HUES6 (cell line): Measurements from ENCODE around the gene JMJD8.

Experiments
- H3K27ac ChIP-seq: 2 replicates; pipeline ENCODE4 v1.7.0; 2013; ENCODE audit warnings: low read depth, mild to moderate bottlenecking, low read length, inconsistent platforms
- H3K27me3 ChIP-seq: 2 replicates; pipeline ENCODE4 v1.6.1; 2013; ENCODE audit warnings: low read length; ENCODE audit not compliant: control insufficient read depth, insufficient read depth
- H3K36me3 ChIP-seq: 2 replicates; pipeline ENCODE4 v1.6.1; 2013; ENCODE audit warnings: low read length; ENCODE audit not compliant: control insufficient read depth, insufficient read depth
- H3K4me1 ChIP-seq: 2 replicates; pipeline ENCODE4 v1.6.1; 2013; ENCODE audit warnings: low read length; ENCODE audit not compliant: control insufficient read depth, insufficient read depth
- H3K4me3 ChIP-seq: 2 replicates; pipeline ENCODE4 v1.5.1; 2013; ENCODE audit warnings: low read depth, low read length
- H3K9ac ChIP-seq: one replicate; pipeline ENCODE4 v1.6.1; 2013; ENCODE audit warnings: mild to moderate bottlenecking, low read length
- H3K9me3 ChIP-seq: 2 replicates; pipeline ENCODE4 v1.6.1; 2013; ENCODE audit warnings: low read depth, low read length; ENCODE audit not compliant: control insufficient read depth, insufficient read depth

JMJD8 gene

GRCh38 chr16:640614-641013 lies 43.5 kb downstream of the JMJD8 start:
- Histone ChIP-seq H3K27ac (no peak overlapping the region), H3K9me3 (no peaks in the 10 kb centered on the region), H3K9ac (no peak overlapping the region), H3K27me3 (peaks cover 10% of the 10 kb centered on the region; the same call in 1 of the 2 replicates), H3K4me3 (no peak overlapping the region), H3K36me3 (no peaks in the 10 kb centered on the region), H3K4me1 (peaks cover 29% of the 10 kb centered on the region)

DNA sequence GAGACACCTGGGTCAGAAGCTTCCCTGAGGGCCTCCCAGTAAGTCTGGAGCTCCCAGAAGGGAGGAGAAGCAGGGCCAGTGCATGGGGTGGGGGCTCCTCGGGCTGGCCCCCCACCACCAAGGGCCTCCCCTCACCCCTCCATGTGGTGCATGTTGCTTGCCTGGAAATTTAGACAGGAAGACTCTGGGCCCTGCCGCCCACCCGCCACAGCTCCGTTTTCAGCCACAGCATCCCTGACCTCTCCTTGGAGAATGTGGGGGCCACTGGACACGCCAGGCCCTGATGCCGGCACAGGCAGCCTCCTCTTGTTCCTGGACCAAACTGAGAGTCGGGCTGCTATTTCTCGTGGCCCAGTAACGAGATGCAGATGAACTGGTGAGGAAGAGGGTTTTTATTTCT lies 45.3 kb downstream of the JMJD8 start:
- H3K27ac ChIP-seq = no peak overlapping the region

DNA sequence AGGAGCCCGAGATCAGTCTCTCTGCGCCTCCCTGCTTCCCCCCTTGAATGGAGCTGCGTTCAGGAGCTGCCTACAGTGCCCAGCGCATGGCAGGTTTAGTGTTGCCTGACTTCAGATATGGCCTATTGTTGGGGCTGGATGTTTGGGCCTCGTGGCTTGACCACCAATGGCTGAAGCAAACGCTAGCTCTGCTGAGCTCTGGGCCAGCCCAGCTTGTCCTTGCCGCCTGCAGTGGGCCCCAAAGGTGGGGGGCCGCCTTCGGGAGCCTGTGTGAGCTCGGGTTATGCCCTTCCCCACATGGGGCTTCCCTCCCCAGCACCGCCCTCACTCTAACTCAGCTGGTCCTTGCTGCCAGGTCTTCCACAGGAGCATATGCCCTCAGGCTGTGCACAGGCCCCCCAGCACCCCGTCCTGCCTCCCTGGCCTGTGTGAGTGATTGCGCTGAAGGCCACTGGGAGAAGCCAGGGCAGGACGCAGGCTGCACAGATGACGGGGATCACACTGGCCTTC lies 46.0 kb downstream of the JMJD8 start:
- H3K27ac ChIP-seq = 0 out of 2 replicates have a peak overlapping the region, but pooled peaks have one; percentile 31
- H3K27me3 ChIP-seq = peaks cover 9% of the 10 kb centered on the region; the same call in 1 of the 2 replicates
- peaks cover 27% of the 10 kb centered on the region for H3K4me1 ChIP-seq
- 0 out of 2 replicates have a peak overlapping the region, but pooled peaks have one; percentile 48 for H3K4me3 ChIP-seq
- H3K9me3 ChIP-seq = no peaks in the 10 kb centered on the region
- H3K9ac ChIP-seq = no peak overlapping the region
- peaks cover 10% of the 10 kb centered on the region for H3K36me3 ChIP-seq

More for the DNA sequence above, 45.3 kb downstream of the JMJD8 start:
- H3K9ac ChIP-seq = no peak overlapping the region
- peaks cover 10% of the 10 kb centered on the region; the same call in 1 of the 2 replicates for H3K27me3 ChIP-seq
- H3K36me3 ChIP-seq = peaks cover 6% of the 10 kb centered on the region; the same call in 1 of the 2 replicates
- H3K4me3 ChIP-seq = no peak overlapping the region
- no peaks in the 10 kb centered on the region for H3K9me3 ChIP-seq
- peaks cover 29% of the 10 kb centered on the region for H3K4me1 ChIP-seq

DNA sequence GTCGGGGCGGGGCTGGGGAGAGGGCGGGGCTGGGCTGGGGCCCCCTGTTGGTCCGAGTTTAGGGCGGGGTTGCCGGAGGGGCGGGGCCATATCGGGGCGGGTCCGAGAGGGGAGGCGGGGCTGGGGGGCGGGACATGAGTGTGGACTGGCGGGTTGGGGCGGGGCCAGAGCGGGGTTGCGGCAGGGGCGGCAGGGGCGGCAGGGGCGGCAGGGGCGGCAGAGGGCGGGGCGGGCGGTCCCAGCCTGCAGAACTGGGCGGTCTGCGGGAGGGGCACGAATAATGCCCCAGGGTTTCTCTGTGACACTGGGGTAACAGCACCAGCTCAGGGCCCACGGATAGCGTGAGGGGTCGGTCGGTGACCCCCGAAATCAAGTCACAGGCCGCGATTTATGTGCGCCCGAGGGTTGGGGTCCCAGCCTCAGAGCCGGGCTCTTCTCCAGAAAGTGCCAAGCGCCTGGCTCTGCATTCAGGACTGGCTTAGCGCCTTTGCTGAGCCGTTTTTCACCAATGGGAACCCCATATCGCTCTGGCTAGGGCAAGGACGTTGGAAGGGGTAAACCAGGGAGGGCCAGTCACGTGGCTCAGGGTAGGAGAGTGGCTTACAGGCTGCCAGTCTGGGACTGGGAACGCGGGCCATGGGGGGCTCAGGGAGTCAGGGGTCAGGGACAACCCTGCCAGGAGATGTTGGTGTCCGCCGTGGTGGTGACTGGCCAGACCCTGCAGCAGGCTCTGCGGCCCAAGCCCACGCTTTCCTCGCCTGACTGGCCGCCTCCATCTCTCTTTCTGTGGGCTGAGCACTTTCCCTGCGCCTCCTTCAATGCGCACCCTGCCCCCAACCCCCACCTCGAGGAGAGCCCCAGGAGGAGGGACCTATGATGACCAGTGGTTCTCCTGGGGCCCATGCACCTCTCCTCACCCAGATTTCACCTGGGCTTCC lies 46.8 kb downstream of the JMJD8 start:
- H3K4me1 ChIP-seq = peaks cover 20% of the 10 kb centered on the region
- no peak overlapping the region for H3K9ac ChIP-seq
- no peaks in the 10 kb centered on the region for H3K9me3 ChIP-seq
- 0 out of 2 replicates have a peak overlapping the region, but pooled peaks have one; percentile 31 for H3K27ac ChIP-seq
- peak overlapping the region; percentile 68 for H3K4me3 ChIP-seq
- H3K27me3 ChIP-seq = peaks cover 1% of the 10 kb centered on the region; the same call in 1 of the 2 replicates
- H3K36me3 ChIP-seq = peaks cover 14% of the 10 kb centered on the region

DNA sequence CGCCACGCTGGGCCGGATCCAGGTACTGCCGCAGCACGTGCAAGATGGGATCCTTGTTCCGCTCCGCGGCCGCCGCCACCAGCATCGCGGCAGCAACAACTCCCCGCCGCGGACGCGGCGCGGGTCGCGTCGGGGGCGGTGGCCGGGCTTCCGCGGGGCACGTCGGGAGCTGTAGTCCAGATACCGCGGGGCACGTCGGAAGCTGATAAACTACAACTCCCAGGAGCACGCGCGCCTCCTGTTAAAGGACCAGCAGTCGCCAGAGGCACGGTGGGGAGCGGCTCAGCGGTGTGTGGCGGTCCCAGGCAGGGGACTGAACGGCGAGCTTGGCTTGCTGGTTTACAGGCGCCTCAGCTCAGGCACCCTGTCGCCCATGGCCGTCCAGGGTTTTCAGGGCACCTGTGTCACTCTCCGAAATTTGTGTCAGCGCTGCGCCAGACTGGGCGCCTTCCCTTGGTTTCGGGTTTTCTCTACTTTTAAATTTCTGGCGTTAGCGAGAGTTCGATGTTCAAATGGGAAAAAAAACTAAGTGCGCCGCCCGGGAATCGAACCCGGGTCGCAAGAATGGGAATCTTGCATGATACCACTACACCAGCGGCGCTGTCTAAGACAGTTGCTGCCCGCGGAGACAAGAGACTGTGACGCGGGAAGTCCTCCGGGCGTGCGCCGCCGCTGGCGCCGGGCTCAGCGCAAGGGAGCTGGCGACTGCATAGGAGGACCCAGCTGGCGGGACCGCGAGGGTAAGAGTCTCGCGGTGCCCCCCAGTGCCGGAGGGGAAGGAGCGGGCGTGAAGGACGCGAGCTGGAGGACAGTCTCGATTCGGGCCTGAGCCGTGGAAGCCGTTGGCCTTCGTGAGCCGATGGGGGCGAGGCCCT lies 47.7 kb downstream of the JMJD8 start, which contains the start of gene METTL26:
Gene METTL26, minus strand, starts transcription at position 100 of the 875 bp plus-strand sequence. Its CDS starts 15 bp downstream, at position 85.
- Histone ChIP-seq H3K27me3 (no peaks in the 10 kb centered on the region), H3K9ac (peak within 1 kb of the TSS; percentile 66), H3K27ac (no peak within 1 kb of the TSS), H3K36me3 (peaks cover 14% of the 10 kb centered on the region), H3K4me1 (peaks cover 19% of the 10 kb centered on the region), H3K9me3 (no peaks in the 10 kb centered on the region), H3K4me3 (peak within 1 kb of the TSS; percentile 68)

- Histone ChIP-seq H3K27me3 (no peaks in the 10 kb centered on the region), H3K9me3 (no peaks in the 10 kb centered on the region), H3K9ac (peak overlapping the region; percentile 56), H3K27ac (no peak overlapping the region), H3K4me1 (peaks cover 26% of the 10 kb centered on the region), H3K4me3 (peak overlapping the region; percentile 68), H3K36me3 (peaks cover 14% of the 10 kb centered on the region)
These were observed 48.4 kb downstream of the JMJD8 start for GRCh38 chr16:635573-636205.

GRCh38 chr16:634996-635395 lies 49.1 kb downstream of the JMJD8 start:
- Histone ChIP-seq H3K9me3 (no peaks in the 10 kb centered on the region), H3K27ac (no peak overlapping the region), H3K9ac (no peak overlapping the region), H3K4me1 (peaks cover 33% of the 10 kb centered on the region), H3K4me3 (peak overlapping the region; percentile 68), H3K27me3 (no peaks in the 10 kb centered on the region), H3K36me3 (peaks cover 14% of the 10 kb centered on the region)

GRCh38 chr16:634051-634670 lies 50.0 kb downstream of the JMJD8 start:
- Histone ChIP-seq H3K9me3 (no peaks in the 10 kb centered on the region), H3K27me3 (no peaks in the 10 kb centered on the region), H3K9ac (no peak overlapping the region), H3K4me3 (no peak overlapping the region), H3K27ac (no peak overlapping the region), H3K4me1 (peaks cover 40% of the 10 kb centered on the region), H3K36me3 (peaks cover 14% of the 10 kb centered on the region)

DNA sequence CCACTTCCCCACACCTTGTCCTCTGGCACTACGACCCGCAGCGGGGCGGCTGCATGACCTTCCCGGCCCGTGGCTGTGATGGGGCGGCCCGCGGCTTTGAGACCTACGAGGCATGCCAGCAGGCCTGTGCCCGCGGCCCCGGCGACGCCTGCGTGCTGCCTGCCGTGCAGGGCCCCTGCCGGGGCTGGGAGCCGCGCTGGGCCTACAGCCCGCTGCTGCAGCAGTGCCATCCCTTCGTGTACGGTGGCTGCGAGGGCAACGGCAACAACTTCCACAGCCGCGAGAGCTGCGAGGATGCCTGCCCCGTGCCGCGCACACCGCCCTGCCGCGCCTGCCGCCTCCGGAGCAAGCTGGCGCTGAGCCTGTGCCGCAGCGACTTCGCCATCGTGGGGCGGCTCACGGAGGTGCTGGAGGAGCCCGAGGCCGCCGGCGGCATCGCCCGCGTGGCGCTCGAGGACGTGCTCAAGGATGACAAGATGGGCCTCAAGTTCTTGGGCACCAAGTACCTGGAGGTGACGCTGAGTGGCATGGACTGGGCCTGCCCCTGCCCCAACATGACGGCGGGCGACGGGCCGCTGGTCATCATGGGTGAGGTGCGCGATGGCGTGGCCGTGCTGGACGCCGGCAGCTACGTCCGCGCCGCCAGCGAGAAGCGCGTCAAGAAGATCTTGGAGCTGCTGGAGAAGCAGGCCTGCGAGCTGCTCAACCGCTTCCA lies 50.6 kb downstream of the JMJD8 start:
- H3K36me3 ChIP-seq = peaks cover 14% of the 10 kb centered on the region

More for the DNA sequence above, 50.6 kb downstream of the JMJD8 start:
- Histone ChIP-seq H3K27me3 (no peaks in the 10 kb centered on the region), H3K9me3 (no peaks in the 10 kb centered on the region), H3K9ac (no peak overlapping the region), H3K4me3 (no peak overlapping the region), H3K4me1 (peaks cover 38% of the 10 kb centered on the region), H3K27ac (no peak overlapping the region)
